ENCODE results near the gene NDEL1.

DNA sequence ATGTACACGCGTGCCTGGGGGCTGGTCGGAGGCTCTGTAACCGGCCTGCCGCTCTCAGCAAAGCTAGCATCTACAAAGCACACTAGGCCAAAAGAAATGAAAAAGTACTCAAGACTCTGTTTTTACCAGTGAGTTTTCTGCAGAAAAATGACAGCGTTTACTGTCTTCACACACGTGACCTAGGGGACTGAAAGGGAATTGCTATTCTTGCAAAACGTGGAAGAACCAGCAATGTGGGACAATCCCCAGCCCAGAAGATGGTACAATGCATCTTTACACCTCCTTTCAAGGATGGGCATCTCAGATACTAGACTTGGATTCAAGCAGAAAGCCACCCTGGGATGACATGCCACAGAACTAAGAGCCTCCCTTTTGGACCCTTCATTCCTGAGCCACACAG, 41.5 kb downstream of the NDEL1 start:
- TF ChIP-seq CTCF (IDR thresholded peaks at IDR 0.05): no peak
- no peak for TF ChIP-seq FOXK1 (CRISPR knock-in tag; IDR thresholded peaks at IDR 0.05)
- TF ChIP-seq, protein P1, sequence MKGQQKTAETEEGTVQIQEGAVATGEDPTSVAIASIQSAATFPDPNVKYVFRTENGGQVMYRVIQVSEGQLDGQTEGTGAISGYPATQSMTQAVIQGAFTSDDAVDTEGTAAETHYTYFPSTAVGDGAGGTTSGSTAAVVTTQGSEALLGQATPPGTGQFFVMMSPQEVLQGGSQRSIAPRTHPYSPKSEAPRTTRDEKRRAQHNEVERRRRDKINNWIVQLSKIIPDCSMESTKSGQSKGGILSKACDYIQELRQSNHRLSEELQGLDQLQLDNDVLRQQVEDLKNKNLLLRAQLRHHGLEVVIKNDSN (CRISPR knock-in tag; IDR thresholded peaks at IDR 0.05): no peak
- TF ChIP-seq CREM (CRISPR knock-in tag; IDR thresholded peaks at IDR 0.05): no peak
- TF ChIP-seq, protein P2, sequence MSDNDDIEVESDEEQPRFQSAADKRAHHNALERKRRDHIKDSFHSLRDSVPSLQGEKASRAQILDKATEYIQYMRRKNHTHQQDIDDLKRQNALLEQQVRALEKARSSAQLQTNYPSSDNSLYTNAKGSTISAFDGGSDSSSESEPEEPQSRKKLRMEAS (CRISPR knock-in tag; IDR thresholded peaks at IDR 0.05): no peak
- no peak for TF ChIP-seq ZNF121 (CRISPR knock-in tag; IDR thresholded peaks at IDR 0.05)
- TF ChIP-seq OVOL2 (CRISPR knock-in tag; IDR thresholded peaks at IDR 0.05; ENCODE audit: borderline replicate concordance): no peak
- no peak for TF ChIP-seq ESRRA (CRISPR knock-in tag; IDR thresholded peaks at IDR 0.05; ENCODE audit: borderline replicate concordance)
- TF ChIP-seq, protein P3, sequence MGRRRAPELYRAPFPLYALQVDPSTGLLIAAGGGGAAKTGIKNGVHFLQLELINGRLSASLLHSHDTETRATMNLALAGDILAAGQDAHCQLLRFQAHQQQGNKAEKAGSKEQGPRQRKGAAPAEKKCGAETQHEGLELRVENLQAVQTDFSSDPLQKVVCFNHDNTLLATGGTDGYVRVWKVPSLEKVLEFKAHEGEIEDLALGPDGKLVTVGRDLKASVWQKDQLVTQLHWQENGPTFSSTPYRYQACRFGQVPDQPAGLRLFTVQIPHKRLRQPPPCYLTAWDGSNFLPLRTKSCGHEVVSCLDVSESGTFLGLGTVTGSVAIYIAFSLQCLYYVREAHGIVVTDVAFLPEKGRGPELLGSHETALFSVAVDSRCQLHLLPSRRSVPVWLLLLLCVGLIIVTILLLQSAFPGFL (CRISPR knock-in tag; IDR thresholded peaks at IDR 0.05; ENCODE audit: borderline replicate concordance): no peak
- no peak for TF ChIP-seq ZNF671 (CRISPR knock-in tag; IDR thresholded peaks at IDR 0.05)
- no peak for TF ChIP-seq NR3C1 (CRISPR knock-in tag; conservative IDR thresholded peaks at IDR 0.05; ENCODE audit: low read depth)

All from WTC11 (cell line).